Neutrophil (primary cell): ENCODE data around the gene NME9.

Experiments
- H3K27ac ChIP-seq: fragments of 200-600 bp; sonication (generic); 2 replicates; pipeline ENCODE4 v1.5.1; 2016; ENCODE audit warnings: mild to moderate bottlenecking, moderate library complexity
- H3K27me3 ChIP-seq: fragments of 200-600 bp; sonication (generic); 2 replicates; pipeline ENCODE4 v1.6.0; 2016; ENCODE audit warnings: mild to moderate bottlenecking
- H3K36me3 ChIP-seq: fragments of 200-600 bp; sonication (generic); 2 replicates; pipeline ENCODE4 v1.5.1; 2017
- H3K4me1 ChIP-seq, 2 experiments: fragments of 200-600 bp in 1 of 2; sonication (generic) in 1 of 2; 1 replicate in 1 of 2; 2 replicates in 1 of 2; pipeline versions ENCODE4 v1.5.1 to v1.6.1; 2013 to 2016; ENCODE audit warnings: low read depth in 1 of 2, low read length in 1 of 2, mild to moderate bottlenecking in 1 of 2, moderate library complexity in 1 of 2; ENCODE audit not compliant: control insufficient read depth in 1 of 2, insufficient read depth in 1 of 2
- H3K4me3 ChIP-seq, 2 experiments: fragments of 200-600 bp in 1 of 2; sonication (generic) in 1 of 2; 1 replicate in 1 of 2; 2 replicates in 1 of 2; pipeline ENCODE4 v1.5.1; 2013 to 2016; ENCODE audit warnings: low read depth in 1 of 2, low read length in 1 of 2, mild to moderate bottlenecking in 1 of 2, moderate library complexity in 1 of 2
- H3K9me3 ChIP-seq: fragments of 200-600 bp; sonication (generic); 2 replicates; pipeline ENCODE4 v1.5.1; 2016
- CTCF ChIP-seq: fragments of 200-600 bp; sonication (generic); IDR thresholded peaks from 2 replicates; pipeline ENCODE4 v1.5.1; 2016; ENCODE audit warnings: antibody characterized with exemption

Gene NME9

GRCh38 chr3:138300647-138301046, 29.0 kb downstream of the NME9 start:
- no peaks in the 10 kb centered on the region for H3K27me3 ChIP-seq
- peaks cover 45% of the 10 kb centered on the region for H3K36me3 ChIP-seq
- no peak overlapping the region for H3K27ac ChIP-seq

GRCh38 chr3:138297876-138298275, 31.8 kb downstream of the NME9 start:
- no peak for TF ChIP-seq CTCF
- no peaks in the 10 kb centered on the region for H3K9me3 ChIP-seq
- no peaks in the 10 kb centered on the region for H3K27me3 ChIP-seq
- H3K4me3 ChIP-seq = no peak overlapping the region
- peaks cover 73% of the 10 kb centered on the region for H3K36me3 ChIP-seq
- H3K27ac ChIP-seq = no peak overlapping the region
- no peaks in the 10 kb centered on the region for H3K4me1 ChIP-seq

More at GRCh38 chr3:138300647-138301046, 29.0 kb downstream of the NME9 start:
- H3K4me1 ChIP-seq = no peaks in the 10 kb centered on the region
- H3K4me3 ChIP-seq = no peak overlapping the region
- TF ChIP-seq CTCF = no peak
- no peaks in the 10 kb centered on the region for H3K9me3 ChIP-seq

- H3K36me3 ChIP-seq = peaks cover 80% of the 10 kb centered on the region
- H3K27ac ChIP-seq = no peak overlapping the region
- no peaks in the 10 kb centered on the region for H3K4me1 ChIP-seq
- no peak overlapping the region for H3K4me3 ChIP-seq
- TF ChIP-seq CTCF = no peak
- no peaks in the 10 kb centered on the region for H3K27me3 ChIP-seq
- no peaks in the 10 kb centered on the region for H3K9me3 ChIP-seq
These were observed 32.5 kb downstream of the NME9 start for GRCh38 chr3:138297059-138297607.

GRCh38 chr3:138296639-138297038, 33.0 kb downstream of the NME9 start:
- Histone ChIP-seq H3K4me1 (no peaks in the 10 kb centered on the region), H3K4me3 (no peak overlapping the region), H3K27ac (no peak overlapping the region), H3K27me3 (no peaks in the 10 kb centered on the region), H3K9me3 (no peaks in the 10 kb centered on the region), H3K36me3 (peaks cover 85% of the 10 kb centered on the region)
- no peak for TF ChIP-seq CTCF

- no peaks in the 10 kb centered on the region for H3K9me3 ChIP-seq
- H3K4me3 ChIP-seq = no peak overlapping the region
- H3K36me3 ChIP-seq = peaks cover 99% of the 10 kb centered on the region
- H3K4me1 ChIP-seq = no peaks in the 10 kb centered on the region
- H3K27ac ChIP-seq = no peak overlapping the region
- no peaks in the 10 kb centered on the region for H3K27me3 ChIP-seq
- TF ChIP-seq CTCF = no peak
These were observed 40.0 kb downstream of the NME9 start for GRCh38 chr3:138289701-138290100.

GRCh38 chr3:138289260-138289659, 40.4 kb downstream of the NME9 start:
- H3K27ac ChIP-seq = no peak overlapping the region
- H3K4me1 ChIP-seq = no peaks in the 10 kb centered on the region
- H3K9me3 ChIP-seq = no peaks in the 10 kb centered on the region
- H3K36me3 ChIP-seq = peaks cover 99% of the 10 kb centered on the region
- no peak for TF ChIP-seq CTCF
- H3K27me3 ChIP-seq = no peaks in the 10 kb centered on the region
- no peak overlapping the region for H3K4me3 ChIP-seq
